ENCODE measurements around the gene SARS1.

DNA sequence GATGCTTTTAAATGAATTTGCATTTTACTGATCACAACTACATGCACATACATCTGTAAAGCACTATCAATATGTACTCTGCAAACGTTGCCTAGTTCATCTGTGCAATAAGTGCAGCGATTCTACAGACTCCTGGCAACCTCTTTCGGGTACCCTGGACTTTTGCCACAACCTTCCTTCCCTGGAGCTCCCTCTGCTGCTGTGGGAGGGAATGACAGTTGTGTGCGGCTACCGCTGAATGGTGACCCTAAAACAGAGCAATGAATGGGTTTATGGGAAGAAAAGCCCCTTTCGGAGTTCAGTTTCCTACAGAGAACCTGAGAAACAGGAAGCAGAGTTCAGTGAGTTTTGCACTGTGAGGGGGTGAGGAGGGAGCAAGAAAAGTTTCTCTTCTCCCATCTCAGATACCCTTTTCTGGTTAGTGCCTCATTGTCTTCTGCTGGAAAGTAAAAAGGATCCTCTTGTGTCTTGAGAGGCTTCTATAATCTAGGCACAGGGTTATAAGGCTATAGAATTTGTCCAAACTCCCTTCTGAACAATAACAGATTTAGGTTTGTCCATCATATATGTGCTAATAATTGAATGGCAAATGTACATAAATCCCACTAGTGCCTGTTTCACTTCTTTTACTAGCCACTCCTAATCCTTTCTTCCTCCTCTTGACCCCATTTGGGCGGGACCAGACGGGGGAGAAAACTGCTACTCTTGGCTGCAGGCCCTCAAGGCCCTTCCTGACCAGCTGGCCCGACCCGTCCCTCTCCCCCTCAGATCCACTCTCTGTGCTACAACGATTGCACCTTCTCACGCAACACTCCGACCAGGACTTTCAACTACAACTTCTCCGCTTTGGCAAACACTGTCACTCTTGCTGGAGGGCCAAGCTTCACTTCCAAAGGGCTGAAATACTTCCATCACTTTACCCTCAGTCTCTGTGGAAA, 19.8 kb upstream of the SARS1 start:
- TF ChIP-seq CTCF (conservative IDR thresholded peaks at IDR 0.05 in 1 of 2, IDR thresholded peaks at IDR 0.05 in 1 of 2; ENCODE audit: low read depth in 1 of 2, low read length in 2 of 2): peak; percentile 49 to 58
- no peak for TF ChIP-seq EZH2 (IDR thresholded peaks at IDR 0.05; ENCODE audit: low read length, missing control alignments)
